Effector CD4-positive, alpha-beta T cell (primary cell): ENCODE results near the gene CDC42EP5.
"Not testable (repeated sequence)": the region's sequence is repeated elsewhere in the genome, so short reads cannot be mapped to it uniquely, and the experiment has no call there.

ENCODE experiments used
- DNase-seq: peaks from one replicate; pipeline ENCODE4 v3.0.0-alpha.2; 2020

CDC42EP5 gene

GRCh38 chr19:54446349-54446748 is 26.7 kb downstream of the CDC42EP5 start:
- not testable (repeated sequence) for DNase-seq

GRCh38 chr19:54444737-54445136 is 28.4 kb downstream of the CDC42EP5 start:
- no peak for DNase-seq

- DNase-seq = no peak
These were observed 32.5 kb downstream of the CDC42EP5 start for GRCh38 chr19:54440641-54441040.

GRCh38 chr19:54439174-54439851 is 33.8 kb downstream of the CDC42EP5 start:
- no peak for DNase-seq

- no peak for DNase-seq
These were observed 36.4 kb downstream of the CDC42EP5 start for GRCh38 chr19:54436628-54437252.

- DNase-seq = no peak
These were observed 37.0 kb downstream of the CDC42EP5 start for GRCh38 chr19:54436031-54436523.

GRCh38 chr19:54435551-54436016 is 37.5 kb downstream of the CDC42EP5 start:
- DNase-seq = no peak

- no peak for DNase-seq
These were observed 38.3 kb downstream of the CDC42EP5 start for GRCh38 chr19:54434873-54435214.

GRCh38 chr19:54434112-54434872 is 38.8 kb downstream of the CDC42EP5 start:
- DNase-seq = no peak

- no peak for DNase-seq
These were observed 39.4 kb downstream of the CDC42EP5 start for GRCh38 chr19:54433697-54434096.

- DNase-seq = no peak
These were observed 40.9 kb downstream of the CDC42EP5 start for GRCh38 chr19:54432144-54432738.

- no peak for DNase-seq
These were observed 41.7 kb downstream of the CDC42EP5 start for GRCh38 chr19:54431255-54431838.

- no peak for DNase-seq
These were observed 42.5 kb downstream of the CDC42EP5 start for GRCh38 chr19:54430306-54431254.

- DNase-seq = no peak
These were observed 43.4 kb downstream of the CDC42EP5 start for GRCh38 chr19:54429545-54430227.

GRCh38 chr19:54429176-54429495 is 44.0 kb downstream of the CDC42EP5 start:
- DNase-seq = no peak

- no peak for DNase-seq
These were observed 44.5 kb downstream of the CDC42EP5 start for GRCh38 chr19:54428323-54429175.

GRCh38 chr19:54427586-54427985 is 45.5 kb downstream of the CDC42EP5 start:
- no peak for DNase-seq

- DNase-seq = no peak
These were observed 46.7 kb downstream of the CDC42EP5 start for GRCh38 chr19:54426291-54426931.

GRCh38 chr19:54425382-54425723 is 47.7 kb downstream of the CDC42EP5 start:
- DNase-seq = no peak
